HG03469 (cell line): ENCODE data around the gene PPP2R3A.

Experiments
- ATAC-seq: cut with Tn5 transposase; IDR thresholded peaks from one replicate; pipeline ENCODE4 v1.9.1; 2021; ENCODE audit warnings: mild to moderate bottlenecking, moderate library complexity, moderate number of reproducible peaks; ENCODE audit not compliant: unreplicated experiment

The PPP2R3A gene

GRCh38 chr3:135966962-135967274, 1.4 kb downstream of the PPP2R3A start:
- ATAC-seq = no peak

DNA sequence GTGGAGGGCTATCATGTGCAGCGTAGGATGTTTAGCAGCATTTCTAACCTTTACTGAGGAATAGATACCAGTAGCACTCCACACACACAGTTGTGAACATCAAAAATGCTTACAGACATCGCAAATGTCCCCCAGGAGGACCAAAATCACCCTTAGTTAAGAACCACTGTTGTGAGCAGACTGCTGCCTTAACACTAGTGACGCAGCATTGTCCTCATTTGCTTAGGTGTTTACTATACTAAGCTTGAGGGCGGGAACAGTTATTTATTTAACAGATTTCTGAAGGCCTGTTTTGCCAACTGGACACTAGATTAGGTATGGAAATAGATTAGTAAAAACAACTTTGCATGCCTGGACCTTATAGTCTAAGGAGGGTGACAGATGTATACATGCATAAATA, 2.3 kb downstream of the PPP2R3A start:
- no peak for ATAC-seq

DNA sequence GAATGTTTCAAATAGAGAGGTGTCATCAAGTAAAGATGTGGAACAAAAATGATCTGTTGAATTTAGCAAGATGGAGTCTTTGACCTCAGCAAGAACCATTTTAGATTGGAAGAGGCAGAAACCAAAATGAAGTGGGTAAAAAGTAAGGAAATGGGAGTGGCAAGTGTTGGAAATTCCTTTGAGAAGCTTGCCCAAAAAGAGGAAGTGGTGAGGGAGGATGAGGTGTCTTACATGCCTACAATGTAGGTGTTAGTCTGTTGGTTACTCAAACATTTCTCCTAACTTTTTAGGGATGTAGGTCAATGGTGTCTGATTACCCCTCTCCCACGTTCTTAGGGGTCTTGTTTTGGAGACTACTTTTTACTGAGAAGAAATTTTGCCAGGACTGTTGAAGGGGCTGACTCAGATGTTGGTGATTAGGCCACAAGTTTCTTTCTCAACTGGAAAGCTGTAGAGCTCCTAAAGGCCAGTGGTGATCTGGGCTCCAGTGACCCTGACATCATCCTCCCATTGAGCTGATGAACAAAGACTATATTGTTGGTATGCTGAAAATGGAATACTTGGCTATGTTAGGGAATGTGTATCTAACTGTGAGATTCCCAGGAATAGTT, 5.1 kb downstream of the PPP2R3A start:
- no peak for ATAC-seq

DNA sequence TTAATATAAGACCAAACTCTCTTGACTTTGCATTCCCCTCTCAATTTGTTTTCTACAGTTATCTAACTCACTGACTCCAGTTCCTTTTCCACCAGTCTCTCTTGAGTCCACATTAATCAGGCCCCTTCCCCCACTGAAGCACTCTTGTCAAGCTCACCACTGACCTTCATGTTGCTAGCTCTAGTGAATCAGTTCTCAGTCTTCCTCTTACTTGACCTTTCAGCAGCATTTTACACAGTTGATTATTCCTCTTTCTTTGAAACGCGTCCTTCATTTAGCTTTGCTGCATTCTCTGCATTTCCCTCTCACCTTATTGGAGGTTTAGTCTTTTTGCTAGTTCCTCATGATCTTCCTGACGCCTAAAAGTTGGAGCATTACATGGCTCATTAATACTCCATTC, 8.3 kb downstream of the PPP2R3A start:
- ATAC-seq = no peak

GRCh38 chr3:135975053-135975452, 9.5 kb downstream of the PPP2R3A start:
- ATAC-seq = no peak

- no peak for ATAC-seq
These were observed 10.0 kb downstream of the PPP2R3A start for GRCh38 chr3:135975536-135975935.

DNA sequence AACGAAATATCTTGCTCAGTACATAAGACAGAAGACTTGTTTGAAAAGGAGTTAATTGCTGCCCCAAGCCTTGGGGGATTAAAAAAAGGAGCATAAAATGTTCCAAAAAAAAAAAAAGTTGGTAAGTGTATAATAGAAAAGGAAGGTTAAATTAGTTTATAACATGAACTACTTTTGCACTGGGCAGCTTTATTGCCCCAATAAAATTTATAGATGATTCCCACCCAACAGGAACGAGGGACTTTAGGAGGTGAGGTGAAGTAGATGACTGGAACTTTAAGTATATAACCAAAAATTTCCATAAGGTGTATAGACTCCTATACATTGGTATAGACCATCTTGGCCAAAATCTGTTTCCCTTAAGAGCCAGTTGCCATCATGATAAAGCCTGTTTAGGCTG, 14.8 kb downstream of the PPP2R3A start:
- ATAC-seq = no peak

- ATAC-seq = no peak
These were observed 16.3 kb downstream of the PPP2R3A start for GRCh38 chr3:135981701-135982403.

GRCh38 chr3:135982404-135982761, 16.9 kb downstream of the PPP2R3A start:
- no peak for ATAC-seq

DNA sequence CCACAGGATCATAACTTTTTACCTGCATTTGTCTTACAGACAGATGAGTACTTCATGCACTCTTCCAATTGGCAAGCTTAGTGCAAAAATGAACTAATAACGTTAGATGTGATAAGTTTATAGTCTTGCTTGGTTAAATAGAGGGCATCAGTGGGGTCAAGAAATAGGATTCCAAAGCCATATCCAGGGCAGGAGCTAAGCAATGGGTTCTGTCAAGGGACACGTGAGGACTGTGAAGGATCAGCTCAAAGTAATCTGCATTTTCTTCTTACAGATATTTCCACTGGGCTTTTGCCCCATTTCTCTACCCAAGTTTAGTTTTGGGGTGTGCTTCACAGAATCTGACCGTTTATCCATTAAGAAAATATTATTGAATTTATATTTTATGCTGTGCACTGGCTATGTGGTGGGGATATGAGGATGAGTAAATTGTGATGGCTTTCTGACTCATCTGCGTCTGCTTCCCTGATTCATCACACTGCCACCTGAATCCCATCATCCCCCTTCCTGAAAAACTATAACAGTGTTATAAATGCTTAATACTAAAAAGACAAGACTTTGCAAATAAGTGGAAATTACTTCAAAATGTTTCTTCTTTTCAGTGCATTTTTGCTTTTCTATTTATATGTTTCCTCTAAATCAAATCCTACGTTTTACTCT, 17.5 kb downstream of the PPP2R3A start:
- ATAC-seq = no peak

GRCh38 chr3:135987661-135988060, 22.1 kb downstream of the PPP2R3A start:
- ATAC-seq = no peak

GRCh38 chr3:135989242-135989641, 23.7 kb downstream of the PPP2R3A start:
- ATAC-seq = no peak

- no peak for ATAC-seq
These were observed 25.4 kb downstream of the PPP2R3A start for GRCh38 chr3:135990903-135991302.

- ATAC-seq = no peak
These were observed 26.1 kb downstream of the PPP2R3A start for GRCh38 chr3:135991621-135992020.

GRCh38 chr3:135992072-135992471, 26.5 kb downstream of the PPP2R3A start:
- ATAC-seq = no peak

DNA sequence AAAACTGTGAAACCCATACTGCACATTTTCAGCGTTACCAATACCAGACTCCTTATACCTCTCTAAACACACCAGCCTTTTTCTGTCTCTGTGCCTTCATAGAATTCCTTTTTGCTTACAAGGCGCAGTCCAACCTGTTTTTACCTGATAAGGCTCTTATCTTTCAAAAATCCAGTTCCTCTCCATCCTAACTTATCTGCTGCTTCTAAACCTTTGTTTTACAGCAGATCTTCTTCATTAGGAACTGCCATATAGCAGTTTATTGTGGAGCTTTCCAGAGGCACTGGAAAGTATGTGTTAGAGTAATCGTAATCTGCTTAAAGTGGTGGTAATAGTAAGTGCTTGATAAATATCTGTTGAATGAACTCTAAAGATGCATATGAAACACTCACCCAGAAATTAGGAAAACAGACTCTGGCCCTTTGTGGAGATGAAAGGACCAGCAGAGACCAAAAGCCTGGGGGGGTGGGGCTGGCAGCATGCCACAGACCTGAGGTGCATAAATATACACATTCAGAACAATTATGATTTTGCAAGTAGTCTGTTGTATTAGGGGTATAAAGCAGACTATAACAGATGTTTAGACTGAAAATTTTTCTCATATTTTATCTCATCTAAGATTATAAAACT, 29.3 kb downstream of the PPP2R3A start:
- no peak for ATAC-seq

DNA sequence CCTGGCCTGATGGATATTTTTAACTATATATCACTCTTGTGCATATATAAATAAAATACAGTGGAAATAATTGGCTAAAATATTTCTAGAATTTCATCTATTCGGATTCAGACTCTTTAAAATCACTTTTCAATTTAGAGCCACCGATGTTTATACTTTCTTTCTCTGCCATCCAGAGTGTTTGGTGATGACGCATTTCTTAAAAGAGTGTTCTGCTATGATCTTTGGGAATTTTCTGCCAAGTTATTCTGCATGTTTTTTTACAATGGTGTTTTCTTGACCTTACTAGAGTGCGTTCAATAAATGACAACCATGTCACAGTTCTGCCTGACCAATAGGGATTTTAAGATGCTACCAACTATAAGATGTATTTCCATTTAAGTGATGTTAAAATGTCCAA, 30.2 kb downstream of the PPP2R3A start:
- no peak for ATAC-seq

- ATAC-seq = no peak
These were observed 32.2 kb downstream of the PPP2R3A start for GRCh38 chr3:135997554-135998320.

DNA sequence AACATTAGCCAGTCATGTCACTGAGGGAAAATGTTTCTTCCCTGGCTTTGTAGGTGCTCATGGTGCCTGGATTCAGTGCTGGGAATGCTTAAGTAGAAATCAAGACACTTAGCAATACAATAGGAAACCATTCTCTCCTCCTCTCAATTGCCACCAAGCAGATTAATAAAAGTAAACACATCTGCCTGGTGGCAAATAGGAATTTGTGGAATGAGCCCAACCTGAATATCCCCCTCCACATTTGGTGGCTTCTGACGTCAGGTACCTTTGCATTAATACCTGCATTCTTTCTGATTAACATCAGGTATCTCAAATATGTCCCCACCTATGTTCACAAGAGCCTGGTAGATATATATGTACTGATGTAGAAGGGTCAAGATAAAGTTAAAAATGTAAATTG, 42.7 kb downstream of the PPP2R3A start:
- no peak for ATAC-seq

- ATAC-seq = no peak
These were observed 43.4 kb downstream of the PPP2R3A start for GRCh38 chr3:136008732-136009470.

GRCh38 chr3:136018876-136019275, 53.3 kb downstream of the PPP2R3A start:
- no peak for ATAC-seq
